ENCODE measurements around the gene DEFB108B.
"Not testable (repeated sequence)": the region's sequence is repeated elsewhere in the genome, so short reads cannot be mapped to it uniquely, and the experiment has no call there.

DNA sequence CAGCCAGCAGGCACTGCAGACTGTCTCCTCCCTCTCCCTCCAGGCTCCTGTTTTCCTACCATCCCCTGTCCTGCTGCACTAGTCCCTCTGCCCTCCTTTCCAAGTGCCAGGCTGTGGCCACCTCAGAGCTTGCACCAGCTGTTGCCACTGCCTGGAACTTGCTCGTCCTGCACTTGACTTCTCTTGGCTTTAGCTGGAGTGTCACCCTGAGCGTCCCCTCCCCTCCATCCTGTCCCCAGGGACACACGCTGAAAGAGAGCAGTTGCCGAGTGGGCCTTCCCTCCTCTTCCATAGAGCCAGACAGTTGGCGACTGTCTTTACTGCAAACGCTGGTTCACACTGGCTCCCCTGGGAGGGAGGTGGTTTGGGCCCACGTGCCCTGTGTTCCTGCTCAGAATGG, 41.9 kb upstream of the DEFB108B start:
- TF ChIP-seq, protein P1, sequence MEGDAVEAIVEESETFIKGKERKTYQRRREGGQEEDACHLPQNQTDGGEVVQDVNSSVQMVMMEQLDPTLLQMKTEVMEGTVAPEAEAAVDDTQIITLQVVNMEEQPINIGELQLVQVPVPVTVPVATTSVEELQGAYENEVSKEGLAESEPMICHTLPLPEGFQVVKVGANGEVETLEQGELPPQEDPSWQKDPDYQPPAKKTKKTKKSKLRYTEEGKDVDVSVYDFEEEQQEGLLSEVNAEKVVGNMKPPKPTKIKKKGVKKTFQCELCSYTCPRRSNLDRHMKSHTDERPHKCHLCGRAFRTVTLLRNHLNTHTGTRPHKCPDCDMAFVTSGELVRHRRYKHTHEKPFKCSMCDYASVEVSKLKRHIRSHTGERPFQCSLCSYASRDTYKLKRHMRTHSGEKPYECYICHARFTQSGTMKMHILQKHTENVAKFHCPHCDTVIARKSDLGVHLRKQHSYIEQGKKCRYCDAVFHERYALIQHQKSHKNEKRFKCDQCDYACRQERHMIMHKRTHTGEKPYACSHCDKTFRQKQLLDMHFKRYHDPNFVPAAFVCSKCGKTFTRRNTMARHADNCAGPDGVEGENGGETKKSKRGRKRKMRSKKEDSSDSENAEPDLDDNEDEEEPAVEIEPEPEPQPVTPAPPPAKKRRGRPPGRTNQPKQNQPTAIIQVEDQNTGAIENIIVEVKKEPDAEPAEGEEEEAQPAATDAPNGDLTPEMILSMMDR (conservative IDR thresholded peaks at IDR 0.05 in 1 of 2, IDR thresholded peaks at IDR 0.05 in 1 of 2; ENCODE audit: extremely low read depth in 1 of 2, insufficient read depth in 1 of 2, low read depth in 1 of 2, low read length in 2 of 2) = not testable (repeated sequence)
- TF ChIP-seq EZH2 (IDR thresholded peaks at IDR 0.05; ENCODE audit: borderline replicate concordance, low read length) = not testable (repeated sequence)

All from mammary epithelial cell (primary cell).